GM18502 (cell line): ENCODE data around the gene UTP11.

ENCODE experiments used
- ATAC-seq: cut with Tn5 transposase; IDR thresholded peaks from one replicate; pipeline ENCODE4 v1.9.1; 2021; ENCODE audit warnings: mild to moderate bottlenecking; ENCODE audit not compliant: unreplicated experiment, poor library complexity

The UTP11 gene

GRCh38 chr1:38044221-38045215 is 32.0 kb downstream of the UTP11 start:
- no peak for ATAC-seq

DNA sequence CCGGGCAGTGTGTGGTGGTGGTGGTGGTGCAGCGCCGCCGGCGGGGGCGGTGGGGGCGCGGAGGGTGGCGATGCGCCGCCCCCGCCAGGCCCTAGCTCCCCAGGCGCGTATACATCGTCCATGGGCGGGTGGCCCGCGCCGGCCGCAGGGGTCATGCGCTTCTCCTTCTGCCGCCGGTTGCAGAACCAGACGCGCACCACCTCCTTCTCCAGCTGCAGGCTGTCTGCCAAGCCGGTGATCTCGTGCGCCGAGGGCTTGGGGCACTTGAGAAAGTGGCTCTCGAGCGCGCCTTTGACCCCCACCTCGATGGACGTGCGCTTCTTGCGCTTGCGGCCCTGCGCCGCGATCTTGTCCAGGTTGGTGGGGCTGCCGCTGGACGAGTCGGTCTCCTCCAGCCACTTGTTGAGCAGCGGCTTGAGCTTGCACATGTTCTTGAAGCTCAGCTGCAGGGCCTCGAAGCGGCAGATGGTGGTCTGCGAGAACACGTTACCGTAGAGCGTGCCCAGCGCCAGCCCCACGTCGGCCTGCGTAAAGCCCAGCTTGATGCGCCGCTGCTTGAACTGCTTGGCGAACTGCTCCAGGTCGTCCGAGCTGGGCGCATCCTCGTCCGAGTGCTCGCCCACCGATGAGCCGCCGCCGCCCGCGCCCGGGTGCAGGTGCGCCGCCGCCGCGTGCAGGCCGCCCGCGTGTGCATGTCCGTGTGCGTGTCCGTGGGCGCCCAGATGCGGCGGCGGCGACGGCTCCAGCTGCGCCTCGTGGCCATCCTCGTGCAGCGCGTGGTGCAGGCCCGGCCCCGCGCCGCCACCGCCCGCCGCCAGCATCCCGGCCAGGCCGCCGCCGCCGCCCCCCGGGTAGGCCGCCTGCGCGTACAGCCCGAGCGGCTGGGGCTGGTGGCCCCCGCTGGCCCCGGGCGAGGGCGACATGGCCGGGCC is 33.1 kb downstream of the UTP11 start:
- peak; percentile 5 for ATAC-seq

DNA sequence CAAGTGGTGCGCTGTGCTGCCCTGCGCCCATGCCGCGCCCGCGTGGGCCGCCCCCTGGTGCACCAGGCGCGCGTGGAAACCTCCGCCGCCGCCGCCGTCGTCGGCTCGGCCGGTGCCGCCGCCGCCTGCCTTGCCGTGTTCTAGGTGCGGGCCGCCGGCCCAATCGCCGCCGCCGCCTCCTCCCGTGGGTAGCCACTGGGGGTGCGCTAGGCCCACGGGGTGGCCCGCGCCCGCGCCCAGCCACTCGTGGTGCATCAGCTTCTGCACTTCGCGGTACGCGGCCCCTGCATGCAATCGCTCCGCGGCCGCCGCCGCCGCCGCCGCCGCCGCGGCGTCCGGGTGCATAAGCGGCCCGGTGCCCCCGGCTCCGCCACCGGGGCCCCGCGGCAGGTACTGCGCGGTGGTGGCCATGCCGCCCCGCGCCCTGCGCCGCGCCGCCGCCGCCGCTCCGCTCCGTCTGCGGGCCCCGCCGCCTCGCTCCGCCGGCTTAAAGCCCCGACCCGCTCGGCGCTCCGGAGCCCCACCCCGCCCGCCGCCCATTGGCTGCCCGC is 33.9 kb downstream of the UTP11 start, which contains the start of gene POU3F1:
Gene POU3F1 (minus strand): TSS at position 461 of the 551 bp plus-strand sequence. CDS start 50 bp downstream, at position 411.
- ATAC-seq: peak; percentile 25

DNA sequence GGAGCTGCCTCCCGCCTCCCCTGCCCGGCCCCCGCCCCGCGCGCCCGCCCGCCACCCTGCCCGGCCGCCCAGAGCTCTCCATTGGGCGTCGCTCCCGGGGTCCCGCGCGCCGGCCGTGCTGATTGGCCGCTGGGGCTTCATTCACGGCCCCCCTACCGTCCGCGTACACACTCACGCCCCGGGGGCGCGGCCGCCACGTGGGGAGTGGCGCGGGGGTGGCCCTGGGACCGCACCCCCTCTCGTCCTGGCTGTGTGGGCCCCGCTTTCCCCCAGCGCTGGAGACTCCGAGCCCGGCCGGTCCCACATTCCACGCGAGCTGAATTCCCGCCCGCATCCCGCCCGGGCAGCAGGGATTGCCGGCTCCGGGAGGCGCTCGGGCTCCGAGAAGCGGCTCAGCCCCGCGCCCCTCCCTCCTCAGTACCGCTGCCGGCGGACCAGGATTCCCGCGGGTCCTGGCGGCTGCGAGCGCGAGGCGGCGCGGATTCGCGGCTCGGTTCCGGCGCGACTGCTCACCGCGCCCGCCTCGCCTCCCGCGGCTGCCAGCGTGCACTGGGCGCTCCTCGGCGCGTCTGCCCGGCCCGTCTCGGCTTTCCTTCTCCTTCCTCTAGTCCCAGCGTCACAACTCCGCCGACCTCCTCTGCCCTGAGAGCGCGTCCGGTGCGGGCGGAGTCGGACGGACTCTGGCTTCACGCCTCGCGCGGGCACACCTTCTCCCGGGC is 34.5 kb downstream of the UTP11 start:
- ATAC-seq: peak; percentile 62

GRCh38 chr1:38047603-38048141 is 35.1 kb downstream of the UTP11 start:
- ATAC-seq: no peak

DNA sequence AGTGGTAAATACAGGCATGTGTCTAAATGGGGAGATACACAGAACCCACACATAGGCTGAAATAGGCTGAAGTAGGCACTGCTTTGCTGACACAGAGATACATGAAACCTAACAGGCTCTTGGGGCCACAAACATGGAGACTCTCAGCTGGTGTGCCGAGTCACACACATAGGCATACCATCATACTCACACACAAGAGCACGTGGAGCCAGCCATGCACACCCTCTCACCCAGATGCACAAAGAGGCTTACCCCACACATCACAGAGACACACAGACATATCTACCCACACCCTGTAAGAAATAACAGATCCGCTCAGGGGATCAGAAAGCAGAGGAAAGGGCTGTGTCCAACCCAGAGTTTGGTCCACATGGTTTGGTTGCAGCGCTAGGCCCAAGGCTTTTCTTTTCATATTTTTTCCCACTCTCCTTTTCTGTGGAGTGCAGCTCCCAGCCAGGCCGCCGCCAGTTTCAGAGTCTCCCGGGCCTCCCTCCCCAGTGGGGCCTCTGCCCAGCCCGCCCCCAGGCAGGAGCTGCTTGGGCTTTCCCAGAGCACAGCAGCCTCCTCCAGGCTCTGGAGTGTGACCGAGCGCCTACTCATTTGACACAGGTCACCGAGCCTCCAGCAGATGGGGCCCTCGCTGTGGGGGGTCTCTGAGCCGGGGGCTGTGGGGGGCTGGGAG is 38.0 kb downstream of the UTP11 start:
- ATAC-seq: no peak

DNA sequence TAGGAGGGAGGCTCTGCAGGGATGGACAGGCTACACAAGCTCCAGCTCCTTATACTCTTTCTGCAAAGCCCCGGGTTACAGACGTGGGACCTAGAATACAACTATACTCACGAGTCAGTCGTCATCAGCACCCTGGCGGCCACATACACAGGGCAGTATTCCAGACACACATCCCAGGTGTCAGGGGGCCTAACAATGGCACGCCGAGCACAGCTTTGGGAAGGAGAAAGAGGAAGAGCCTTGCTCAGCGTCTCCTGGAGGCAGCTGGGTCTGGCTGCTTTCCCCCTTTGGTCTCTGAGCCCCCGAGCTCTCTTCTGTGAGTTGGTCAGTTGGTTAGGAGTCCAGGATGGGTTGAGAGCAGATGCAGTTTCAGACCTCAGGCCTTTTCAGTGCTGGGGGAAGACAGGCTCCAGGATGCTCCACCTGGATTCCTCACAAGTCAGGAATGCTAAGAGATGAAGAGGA is 38.6 kb downstream of the UTP11 start:
- ATAC-seq: no peak

DNA sequence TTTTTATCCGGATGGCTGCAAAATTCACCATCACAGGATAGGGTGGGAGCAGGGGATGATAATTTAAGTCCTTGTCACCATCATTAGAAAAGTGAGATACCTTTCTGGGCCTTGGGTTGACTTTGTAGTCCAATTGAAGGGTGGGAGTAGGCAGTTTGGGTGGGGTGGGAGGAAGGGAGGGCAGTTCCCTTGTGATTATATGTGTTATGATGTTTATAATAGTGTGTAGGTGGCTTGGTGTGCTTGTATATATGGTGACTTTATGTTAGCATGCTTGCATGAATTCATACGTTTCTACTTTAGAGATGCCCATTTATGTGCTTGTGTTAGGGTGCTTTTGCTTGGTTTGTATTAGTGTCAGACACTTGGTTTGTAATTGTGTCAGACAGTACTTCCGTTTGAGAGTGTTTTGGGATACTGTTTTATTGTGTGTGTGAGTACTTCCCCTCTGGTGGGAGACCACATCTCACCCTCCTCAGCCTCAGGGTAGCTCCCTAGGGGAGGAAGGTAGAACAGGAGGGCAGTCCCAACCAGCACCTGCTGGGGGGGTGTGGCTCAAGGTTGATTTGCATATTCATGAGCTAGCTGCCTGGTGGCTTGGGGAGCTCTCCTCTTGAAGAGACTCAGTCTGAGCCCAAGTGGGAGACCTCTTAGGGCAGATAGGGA is 40.3 kb downstream of the UTP11 start:
- no peak for ATAC-seq

- no peak for ATAC-seq
These were observed 41.0 kb downstream of the UTP11 start for GRCh38 chr1:38053416-38054091.

GRCh38 chr1:38055398-38055797 is 42.9 kb downstream of the UTP11 start:
- ATAC-seq: no peak

DNA sequence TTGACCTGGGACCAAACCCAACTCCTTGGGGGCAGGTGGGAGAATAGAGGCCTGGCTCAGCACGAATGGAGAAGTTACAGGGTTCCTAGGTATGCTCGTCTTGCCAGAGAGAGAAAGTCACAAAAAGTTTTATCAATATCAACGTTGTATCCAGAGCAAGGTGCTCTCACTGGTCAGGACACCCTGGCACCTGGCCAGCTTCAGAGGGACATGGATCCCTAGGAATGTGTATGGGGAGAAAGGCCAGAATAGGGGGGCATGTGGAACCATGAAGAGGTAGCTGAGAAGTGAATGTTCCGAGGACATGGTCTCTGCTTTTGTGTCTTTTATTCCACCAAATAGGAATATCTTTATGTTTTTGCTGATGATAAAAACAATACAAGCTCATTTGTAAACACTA is 43.4 kb downstream of the UTP11 start:
- no peak for ATAC-seq

- no peak for ATAC-seq
These were observed 47.2 kb downstream of the UTP11 start for GRCh38 chr1:38059635-38060250.

DNA sequence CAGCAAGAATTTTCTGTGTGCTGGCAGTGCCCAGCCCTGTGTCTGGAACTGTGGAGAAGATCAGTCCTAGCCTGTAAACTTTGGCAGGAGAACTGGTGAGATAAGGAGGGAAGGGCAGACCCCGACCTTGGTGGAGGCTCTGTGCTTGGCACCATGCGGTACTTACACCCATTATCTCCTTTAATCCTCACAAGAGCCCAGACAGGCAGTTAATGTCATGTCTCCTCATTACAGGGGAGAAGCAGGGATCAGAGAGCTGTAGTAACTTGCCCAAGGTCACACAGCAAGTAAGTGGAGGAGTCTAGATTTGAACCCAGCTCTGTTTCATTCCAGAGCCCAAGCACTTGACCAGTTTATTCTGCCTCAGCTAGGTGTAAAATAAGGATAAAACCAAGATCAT is 48.0 kb downstream of the UTP11 start:
- ATAC-seq: no peak

DNA sequence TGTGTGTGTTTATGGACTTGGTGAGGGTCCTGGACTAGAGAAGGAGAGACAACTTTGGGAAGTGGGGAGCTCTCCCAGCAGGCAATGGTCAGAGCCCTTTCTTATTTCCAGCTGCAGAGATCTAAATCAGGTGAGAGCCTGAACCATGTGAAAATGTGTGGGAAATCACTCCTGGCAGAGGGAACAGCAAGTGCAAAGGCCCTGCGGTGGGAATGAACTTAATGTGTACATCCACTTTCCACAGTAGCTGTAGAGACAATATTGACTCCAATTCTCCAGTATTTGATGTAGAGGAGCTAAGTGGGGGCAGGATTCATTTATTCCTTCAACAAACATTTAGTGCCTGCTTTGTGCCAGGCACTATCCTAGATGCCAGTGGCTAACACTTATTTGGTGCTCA is 48.8 kb downstream of the UTP11 start:
- ATAC-seq: no peak

GRCh38 chr1:38061883-38062328 is 49.4 kb downstream of the UTP11 start:
- ATAC-seq: peak; percentile 73

DNA sequence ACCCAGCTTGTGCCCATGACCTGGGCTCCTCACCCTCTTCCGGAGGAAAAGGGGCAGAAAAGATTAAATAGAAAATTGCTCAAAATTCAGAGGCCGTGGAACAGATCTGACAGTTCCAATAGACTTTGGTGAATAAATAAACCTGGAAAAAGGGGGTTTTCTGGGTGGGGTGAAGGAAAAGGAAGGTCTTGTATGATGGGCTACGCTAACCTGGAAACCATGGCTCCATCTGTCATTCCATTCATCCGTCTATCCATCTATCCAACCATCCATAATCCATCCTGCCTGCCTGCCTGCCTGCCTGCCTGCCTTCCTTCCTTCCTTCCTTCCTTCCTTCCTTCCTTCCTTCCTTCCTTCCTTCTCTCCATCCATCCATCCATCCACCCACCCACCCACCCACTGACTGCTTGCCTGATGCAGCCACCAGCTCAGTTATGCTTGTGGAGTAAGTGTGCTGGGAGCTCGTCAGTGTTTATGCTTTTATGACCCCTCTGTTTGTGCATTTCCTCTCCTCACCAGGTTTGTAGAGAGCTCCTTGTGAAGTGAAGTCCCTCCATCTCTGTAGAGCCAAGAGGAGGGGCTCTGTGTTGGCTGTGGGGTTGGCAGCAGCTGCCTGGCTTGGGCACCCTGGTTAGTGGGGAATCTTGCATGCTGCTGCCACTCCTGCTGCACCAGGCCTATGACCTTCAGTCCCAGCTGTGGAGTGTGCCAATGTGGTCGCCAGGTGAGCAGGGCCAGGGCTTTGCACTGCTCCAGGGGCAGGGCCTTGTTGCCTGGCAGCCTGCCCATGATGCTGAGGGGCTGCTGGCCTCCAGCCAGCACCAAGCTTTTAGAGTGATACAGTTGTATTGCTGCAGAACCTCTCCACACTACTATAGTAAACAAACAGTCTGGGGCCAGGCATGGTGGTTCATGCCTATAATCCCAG is 50.1 kb downstream of the UTP11 start:
- ATAC-seq: no peak
